ENCODE data around the gene LIN52. TPM values are rescaled to one million over a fixed set of nuclear protein-coding genes. Genes with fewer than 3 reads are reported as not detected.

LIN52 gene
- total RNA-seq, 1 experiment from 2014 or later: 17.5 TPM

DNA sequence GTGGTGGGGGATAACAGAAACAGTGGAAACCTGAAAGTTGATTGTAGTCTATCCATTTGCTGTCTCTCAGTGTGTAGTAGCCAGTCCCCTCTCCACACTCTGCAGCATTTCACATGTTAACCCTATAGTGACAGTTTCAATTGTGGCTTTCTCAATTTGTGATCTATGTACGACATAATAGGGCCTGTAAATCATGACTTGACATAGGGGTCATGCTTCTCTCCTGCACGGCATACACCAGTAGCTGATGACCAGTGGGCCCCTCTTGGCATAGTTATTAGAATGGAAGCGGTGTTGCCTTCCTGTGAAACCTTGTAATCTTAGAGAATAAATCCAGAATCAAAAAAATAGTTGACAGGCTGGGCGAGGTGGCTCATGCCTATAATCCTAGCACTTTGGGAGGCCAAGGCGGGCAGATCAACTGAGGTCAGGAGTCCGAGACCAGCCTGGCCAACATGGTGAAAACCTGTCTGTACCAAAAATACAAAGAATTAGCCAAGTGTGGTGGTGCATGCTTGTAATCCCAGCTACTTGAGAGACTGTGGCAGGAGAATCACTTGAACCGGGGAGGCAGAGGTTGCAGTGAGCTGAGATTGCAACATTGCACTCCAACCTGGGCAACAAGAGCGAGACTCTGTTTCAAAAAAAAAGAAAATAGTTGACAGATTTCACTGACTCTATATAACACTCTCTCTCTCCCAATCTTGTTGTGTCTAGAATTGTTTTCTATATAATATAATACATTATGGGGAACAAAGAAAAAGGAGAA is 109.9 kb downstream of the LIN52 start:
- no peak for DNase-seq (ENCODE audit: low read depth)

DNA sequence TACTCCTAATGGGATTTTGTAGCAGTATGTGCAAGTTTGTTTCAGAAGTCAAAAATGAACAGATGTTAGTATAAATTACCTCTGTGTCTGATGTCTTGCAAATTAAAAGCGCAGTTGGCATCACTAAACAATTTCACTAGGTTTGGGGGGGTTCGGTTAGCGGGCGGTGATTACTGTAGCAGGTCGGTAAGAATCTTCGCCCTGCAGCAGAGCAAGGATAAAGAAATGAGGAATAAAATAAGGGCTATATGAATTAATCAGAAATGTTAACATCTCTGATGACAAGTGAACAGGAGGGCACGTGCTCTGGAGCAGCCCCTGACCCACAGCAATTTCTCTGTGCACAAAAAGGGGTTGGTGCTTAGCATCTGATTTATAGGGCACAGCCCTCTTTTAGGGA is 110.9 kb downstream of the LIN52 start:
- no peak for DNase-seq (ENCODE audit: low read depth)

DNA sequence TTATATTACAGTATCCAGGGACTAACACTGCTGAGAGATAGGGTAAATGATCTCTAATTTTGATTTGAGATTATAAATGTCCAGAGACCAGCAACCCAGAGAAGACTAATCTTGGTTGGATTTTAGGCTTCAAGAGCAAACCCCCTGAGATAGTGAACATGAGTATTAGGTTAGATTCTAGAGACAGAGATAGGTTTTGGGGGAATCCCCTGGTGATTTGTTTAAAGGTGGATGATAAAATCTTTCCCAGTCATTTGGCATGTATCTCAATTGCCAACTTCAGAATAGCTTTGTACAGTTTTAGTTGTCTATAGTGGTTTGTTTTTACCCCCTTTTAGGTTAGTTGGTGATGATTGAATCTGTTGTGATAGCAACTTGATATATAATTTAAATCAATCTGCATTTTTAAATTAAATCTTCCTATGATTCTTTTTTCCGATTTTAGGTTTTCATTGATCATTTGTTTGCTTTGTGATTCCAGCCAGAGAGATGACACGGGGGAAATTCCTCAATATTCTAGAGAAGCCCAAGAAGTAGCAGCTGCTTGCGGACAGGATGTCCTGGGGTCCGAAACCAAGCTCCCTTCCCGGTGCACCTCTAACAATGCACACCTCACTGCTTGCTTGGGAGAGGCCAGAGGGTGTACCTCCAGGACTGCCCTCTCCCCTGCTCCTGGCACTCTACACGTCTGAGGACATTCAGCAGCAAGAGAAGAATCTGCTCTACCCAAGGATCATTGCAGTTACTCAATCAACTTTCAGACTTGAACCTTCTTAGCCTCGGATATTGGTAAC is 113.9 kb downstream of the LIN52 start:
- no peak for DNase-seq (ENCODE audit: low read depth)

DNA sequence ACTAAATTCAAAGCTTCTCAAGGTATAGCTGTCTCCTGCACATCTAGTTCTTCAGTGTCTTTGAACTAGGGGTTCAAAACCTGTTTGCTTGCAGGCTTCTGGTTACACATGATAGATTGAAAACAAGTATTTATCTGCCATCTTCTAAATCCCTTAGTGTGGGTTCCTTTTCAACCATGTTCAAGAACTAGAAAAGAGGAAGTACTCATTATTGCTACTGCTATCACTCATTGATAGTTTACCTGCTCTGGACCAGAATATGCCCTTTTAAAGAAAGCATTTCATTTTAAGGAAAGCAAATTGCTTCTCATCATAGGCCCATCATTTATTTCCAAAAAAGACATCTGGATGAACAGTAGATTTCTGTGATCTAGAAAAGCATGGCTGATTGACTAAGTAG is 117.4 kb downstream of the LIN52 start:
- DNase-seq (ENCODE audit: low read depth): no peak

DNA sequence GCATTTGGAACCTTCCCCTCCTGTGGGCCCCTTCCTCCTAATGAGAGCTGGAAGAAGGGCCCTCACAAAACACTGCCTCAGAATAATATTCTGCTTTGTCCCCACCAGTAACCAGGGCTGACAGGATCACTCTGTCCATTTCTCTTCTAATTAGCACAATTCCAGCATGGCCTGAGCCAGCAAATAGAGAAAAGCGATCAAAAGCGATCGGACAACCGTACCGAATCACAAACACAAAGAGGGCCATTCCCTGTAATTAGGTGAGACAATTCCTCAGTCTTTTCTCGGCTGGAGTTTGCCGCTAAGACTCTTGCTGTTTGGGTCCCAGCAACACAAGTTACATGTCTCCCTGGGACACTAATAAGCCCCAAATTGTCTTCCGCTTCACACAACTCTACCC is 118.9 kb downstream of the LIN52 start:
- DNase-seq (ENCODE audit: low read depth): no peak

DNA sequence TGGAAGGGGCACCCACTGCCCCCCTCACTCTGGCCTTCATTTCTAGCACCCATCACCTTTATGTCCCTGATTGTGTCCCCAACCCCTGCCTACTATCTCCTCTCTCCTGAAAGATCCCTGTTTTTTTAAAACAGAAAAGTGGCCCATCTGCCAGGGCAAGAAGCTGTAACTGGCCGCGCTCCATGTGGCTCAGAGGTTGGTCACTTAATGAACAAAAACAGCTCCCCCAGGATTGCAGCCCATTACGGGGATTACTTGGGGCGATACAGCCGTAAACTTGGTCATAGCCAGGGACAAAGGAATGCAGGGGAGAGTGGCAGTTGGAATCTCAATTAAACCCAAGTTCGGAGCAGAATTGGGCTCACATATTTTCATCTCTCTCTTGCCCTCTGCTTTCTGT is 119.7 kb downstream of the LIN52 start:
- no peak for DNase-seq (ENCODE audit: low read depth)

DNA sequence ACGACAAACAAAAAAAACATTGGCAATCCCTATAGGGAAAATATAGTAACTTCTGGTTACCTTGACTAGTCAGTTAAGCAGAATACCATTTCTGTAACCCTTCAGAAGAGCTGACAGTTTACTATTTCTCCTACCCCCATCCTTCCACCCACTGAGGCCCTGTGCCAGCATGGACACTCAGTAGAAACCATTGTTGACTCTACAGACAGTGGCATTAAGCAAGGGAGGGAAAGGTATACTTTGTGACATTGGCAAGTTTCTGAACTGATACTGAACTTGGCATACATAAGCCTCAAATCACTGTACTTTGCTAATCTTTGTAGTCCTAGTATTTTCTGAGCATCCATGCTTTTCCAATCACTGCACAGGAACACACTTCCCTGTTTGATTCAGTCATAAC is 121.1 kb downstream of the LIN52 start:
- DNase-seq (ENCODE audit: low read depth): no peak

DNA sequence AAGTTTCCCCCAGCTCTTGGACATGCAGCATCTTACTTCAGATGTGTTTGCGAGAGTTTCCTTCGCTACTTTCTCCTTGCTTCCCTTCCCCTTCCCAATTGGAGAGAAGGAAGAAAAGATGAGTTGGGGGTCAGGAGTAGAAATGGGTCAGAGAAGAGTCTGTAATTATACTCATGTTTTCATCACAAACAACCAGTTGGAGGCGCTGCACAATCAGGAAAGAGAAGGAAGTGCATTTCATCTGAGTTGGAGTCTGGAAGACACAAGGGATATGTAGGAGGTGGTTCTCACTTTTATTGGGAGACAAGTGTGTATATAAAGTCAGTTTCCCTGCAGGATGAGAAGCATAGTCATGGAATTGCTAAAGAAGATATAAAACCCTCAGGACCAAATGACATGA is 123.2 kb downstream of the LIN52 start:
- DNase-seq (ENCODE audit: low read depth): peak; percentile 29

DNA sequence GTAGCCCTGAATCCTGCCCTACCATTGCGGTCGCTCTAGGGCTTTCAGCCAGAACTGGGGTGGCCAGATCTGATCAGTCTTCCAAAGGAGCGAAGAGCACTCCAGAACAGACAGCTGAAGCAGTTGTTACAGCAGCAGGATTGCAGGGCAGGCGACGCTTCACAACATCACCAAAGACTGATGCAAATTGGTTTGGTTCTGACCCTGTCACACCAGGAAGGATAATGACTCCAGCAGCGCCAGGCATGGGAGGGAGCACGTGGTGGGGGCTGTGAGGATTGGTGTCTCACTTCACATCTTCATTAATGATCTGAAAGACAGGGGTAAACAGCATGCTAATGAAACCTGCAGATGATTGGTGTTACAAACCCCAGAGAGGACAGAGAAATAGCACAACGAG is 123.9 kb downstream of the LIN52 start:
- DNase-seq (ENCODE audit: low read depth): no peak

DNA sequence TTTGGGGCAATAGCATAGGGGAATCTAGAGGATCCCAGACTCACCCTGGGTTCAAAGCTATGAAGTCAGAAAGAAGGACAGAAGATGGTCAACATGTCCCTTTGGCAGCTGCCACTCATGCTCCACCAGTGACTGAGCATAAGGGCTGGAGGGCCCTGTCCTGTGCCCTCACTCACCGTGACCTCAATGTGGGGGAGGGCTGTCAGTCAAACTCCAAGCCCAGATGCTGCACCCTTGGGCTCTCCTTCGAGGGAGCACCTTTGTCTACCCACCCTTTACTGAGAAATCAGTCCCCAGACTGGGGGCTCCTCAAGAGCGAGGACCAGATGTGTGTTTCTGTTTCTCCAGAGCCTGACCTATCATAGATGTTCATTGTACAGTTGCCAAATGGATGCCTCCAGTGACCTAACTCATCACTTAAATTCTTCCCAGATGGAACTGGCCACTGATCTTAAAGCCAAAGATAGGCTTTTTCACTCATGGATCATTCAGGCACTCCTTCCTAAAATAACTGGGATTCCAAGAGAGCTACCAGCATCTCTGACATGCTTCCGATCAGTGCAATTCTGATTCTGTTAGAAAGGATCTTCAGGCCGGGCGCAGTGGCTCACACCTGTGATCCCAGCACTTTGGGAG is 127.3 kb downstream of the LIN52 start:
- DNase-seq (ENCODE audit: low read depth): no peak

DNA sequence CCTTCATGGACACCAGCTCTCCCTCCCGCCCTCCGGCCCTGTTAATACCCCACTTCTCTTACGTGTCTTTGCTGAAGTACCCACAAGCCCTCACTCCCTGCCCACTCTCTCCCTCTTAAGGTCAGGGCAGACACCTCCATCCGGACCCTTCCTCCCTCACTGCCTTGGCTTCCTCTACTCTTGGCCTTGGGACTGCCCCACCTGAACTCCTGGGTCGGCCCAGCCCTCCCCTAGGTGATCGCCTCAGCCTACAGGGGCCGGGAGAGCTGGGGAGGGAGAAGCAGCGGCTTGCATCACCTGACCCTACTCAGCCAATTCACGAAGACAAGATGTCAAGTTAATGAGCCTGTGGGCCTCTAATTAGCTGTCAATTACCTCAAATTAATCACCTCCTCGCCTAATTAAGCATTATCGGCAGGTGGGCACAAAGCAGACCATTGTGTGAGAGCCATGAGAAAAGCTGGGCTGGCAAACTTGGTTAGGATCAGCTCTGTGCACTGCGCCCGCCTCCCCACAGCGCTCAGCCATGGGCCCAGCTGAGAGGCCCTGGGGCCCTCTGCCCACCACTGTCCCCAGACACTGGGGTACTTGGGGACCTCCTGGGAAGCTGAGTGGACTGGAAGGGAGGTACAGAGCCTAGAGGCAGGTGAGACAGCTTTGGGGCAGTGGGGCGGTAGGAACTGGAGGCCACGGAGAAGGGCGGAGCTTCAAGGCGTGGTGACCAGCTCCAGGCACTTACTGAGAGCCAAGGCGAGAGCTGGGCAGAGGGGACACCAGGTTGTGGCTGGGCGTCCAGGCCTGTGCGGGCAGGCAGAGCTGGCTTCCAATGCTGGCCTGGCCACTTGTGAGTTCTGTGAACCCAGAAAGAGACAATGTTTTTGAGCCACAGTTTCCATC is 129.4 kb downstream of the LIN52 start:
- DNase-seq (ENCODE audit: low read depth): no peak

DNA sequence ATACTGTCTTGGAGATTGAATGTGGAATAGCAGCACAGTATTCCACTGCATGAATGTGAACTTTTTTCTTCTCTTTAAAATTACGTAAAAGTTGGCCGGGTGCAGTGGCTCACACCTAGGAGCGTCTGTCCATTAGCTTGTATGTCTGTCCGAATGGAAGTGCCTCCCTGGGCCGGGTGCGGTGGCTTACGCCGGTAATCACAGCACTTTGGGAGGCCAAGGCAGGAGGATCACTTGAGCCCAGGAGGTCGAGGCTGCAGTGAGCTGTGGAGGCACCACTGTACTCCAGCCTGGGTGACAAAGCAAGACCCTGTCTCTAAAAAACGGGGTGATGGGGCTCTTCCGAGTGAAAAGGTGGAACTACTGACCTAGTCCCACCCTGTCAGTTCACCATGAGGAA is 131.9 kb downstream of the LIN52 start:
- no peak for DNase-seq (ENCODE audit: low read depth)

DNA sequence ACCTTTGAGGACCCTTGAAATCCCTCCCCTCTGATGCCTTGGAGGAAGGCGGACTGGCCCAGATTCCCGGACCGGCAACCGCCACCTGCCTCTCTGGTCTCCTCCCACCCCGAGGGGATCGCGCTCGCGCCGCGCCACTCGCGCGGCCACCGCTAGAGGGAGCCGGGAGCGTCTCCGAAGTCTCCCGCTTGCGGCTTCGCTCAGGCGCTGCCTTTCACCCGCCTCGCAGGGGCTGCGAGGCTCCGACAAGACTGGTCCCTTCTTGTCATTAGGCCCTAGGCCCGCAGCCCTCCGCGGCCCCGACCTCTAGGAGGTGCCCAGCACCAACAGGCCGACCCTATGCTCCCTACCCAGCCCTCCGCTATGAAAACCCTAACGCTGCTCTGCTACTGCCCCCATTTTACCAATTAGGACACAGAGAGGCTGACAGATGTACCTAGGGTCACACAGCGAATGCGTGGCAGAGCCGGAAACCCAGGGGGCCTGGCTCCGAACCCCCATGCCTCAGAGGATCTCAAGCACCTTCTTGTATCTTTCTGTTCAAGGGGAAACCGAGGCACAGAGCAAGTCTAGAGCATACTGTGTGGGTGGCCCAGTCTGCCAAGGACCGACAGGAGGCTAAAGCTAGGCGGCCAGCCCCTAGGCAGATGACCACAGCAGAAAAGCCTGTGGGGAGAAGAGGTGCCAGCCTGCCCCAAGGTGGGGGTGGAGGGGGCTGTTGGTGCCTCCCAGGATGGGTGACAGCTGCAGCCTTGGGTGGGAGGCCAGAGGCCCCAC is 133.1 kb downstream of the LIN52 start:
- DNase-seq (ENCODE audit: low read depth): peak; percentile 82

DNA sequence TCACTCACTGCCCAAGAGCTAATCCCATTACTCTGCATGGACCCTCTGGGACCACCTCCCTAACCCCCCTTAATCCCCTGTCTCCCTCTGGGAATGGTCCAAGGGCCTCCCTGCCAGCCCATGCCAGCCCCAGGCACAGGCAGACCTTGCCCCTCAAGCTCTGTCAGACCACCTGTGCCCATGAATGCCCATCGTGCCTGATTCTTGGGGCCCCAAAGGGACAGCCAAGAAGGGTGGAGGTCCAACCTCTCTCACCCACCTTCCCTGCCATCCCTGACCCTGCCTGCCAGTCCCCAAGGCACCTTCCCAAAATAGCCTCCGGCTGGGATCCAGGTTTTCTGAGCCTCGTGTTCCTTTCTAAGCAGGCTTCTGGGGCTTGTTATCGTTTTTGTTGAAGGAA is 133.7 kb downstream of the LIN52 start:
- no peak for DNase-seq (ENCODE audit: low read depth)

DNA sequence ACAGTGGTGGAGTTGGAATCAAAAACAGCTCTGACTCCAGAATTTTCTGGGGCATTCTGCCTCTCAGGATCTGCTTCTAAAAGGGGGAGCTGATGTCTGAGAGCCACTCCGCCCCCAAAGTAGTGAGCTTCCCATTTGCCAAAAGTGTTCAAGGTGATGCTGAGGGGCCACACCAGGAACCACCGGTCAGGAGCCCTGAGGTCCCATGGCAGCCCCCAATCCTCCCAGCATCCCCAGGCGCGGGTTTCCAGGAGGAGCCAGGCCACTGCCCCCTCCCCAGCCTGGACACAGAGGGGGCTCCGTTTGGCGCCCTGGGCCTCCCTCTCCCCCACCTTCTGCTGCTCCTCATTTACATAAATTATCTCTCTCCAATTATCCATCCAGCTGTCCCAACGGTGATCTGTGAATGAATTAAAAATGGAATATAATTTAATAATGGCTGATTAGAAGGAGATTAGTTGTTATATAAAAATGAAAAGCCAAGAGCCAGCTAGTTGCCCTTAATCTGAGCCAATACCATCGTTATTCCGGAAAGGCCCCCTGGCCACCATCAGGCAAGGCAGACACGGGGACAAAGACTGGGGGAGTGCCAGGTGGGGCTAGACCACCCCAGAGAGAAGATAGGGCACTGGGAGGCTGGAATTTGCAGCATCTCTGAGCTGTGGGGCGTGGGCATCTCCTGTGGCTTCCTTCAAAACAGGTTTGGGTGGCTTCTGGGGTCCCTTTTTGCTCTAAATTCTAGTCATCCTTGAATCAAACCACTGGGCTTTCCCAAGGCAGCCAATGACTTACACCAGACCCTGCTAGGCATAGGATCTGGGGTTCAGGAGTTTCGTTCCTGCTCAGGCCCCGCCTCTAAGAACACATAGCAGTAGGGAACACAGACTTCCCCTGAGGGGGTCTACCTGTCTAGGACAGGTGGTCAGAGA is 134.8 kb downstream of the LIN52 start:
- DNase-seq (ENCODE audit: low read depth): no peak

DNA sequence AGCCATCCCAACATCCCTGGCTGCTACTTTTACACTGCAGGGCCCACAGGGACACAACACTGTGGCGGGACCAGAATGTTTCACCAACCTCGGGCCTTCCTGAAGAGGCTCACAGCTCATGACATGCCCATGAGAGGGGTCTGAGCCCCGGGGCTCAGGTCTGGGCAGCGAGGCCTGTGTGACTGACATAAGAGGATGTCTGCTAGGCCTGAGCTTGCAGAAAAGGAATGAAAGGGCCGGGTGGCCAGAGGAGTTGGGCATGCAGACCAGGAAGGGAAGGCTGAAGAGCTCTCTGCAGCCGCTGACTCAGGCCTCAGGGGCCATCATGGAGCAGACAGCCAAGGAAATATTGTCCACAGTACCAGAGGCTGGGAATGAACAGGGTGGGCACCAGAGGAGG is 136.2 kb downstream of the LIN52 start:
- DNase-seq (ENCODE audit: low read depth): no peak

DNA sequence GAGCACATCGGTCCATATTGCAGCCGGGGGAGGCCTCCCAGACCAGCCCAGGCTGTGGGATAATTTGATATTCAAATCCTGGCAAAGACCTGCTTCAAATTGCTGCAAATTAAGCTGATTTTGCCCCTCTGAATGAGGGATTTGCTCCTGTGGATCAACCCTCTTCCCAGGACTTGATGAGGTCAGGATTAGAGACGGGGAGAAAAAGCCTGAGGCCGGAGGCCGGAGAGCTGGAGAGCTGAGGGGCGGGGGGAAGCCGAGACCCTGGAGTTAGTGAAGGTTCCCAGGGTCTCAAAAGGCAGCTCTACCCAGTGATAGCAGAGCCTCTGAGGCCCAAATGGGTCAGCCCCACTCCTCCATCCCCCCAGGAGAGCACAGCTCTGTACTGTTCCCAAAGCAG is 137.0 kb downstream of the LIN52 start:
- no peak for DNase-seq (ENCODE audit: low read depth)

DNA sequence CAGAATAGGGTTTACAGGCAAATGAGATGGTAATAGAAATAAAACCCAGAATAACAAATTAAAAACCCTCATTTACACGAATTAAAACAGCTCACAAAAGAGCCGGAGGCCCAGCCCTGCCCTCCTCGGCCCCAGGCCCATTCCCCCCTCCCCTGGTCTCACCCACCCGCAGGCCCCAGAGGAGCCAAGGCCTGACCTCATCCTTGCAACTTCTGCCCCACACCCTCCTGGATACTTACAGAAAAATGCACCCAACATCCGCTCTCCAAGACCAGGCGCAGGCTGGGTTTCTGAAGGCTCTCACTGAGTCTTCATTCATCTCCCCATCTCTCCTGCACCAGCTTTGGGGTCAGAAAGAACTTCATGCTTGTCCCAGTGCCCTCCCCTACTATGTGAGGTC is 138.3 kb downstream of the LIN52 start:
- DNase-seq (ENCODE audit: low read depth): no peak

DNA sequence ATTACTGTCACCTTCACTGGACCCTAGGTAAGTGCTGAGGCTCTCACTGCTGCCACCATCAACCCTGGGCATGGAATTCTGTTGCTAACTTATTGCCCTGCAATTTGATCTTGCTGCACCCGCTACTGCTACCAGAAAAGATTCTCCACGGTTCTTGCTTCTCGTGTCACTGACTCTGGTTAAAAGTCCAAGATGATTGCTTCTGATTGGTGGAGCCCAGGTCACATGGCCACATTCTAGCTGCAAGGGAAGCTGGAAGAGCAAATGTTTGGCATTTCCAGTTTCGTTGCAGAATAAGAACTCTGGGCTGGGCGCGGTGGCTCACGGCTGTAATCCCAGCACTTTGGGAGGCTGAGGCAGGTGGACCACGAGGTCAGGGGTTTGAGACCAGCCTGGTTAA is 147.0 kb downstream of the LIN52 start:
- no peak for DNase-seq (ENCODE audit: low read depth)

DNA sequence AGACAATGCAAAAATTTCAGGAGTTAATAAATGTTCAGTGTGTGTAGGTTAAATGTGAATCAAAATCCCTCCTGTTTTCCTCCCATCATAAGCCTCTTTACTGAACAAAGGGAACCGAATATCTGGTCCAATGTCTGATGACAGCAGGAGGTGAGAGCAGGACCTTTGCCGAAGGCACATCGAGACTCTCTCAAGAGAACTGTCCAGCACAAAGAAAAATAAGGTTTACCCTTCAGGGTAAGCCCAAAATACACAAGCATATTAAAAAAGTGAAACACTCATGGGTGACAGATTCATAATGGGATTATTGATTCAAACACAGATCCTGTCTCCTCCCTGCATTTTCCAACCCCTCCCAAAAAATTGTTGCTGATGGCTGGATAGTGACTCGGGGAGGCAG is 150.3 kb downstream of the LIN52 start:
- DNase-seq (ENCODE audit: low read depth): no peak
